Measurements from ENCODE around the gene NOC3L.

Gene NOC3L

DNA sequence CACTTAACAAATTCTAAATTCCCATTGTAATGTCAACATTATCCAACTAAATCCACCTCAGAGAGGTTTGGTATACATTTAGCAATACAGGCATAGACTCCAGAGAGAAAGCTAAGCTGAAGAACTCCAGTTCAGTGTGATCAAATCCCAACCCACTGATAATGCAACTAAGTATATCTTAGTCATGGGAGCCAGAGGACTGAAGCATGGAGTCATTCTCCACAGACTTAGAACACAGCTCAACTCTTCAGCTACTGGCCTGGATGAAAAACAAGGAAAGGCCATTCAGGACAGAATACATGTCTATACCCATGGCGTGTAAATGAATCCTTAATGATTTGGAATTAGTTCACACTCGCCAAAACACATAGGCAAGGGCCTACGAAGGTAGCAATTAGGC, 27.9 kb downstream of the NOC3L start:
- H3K36me3 Mint-ChIP-seq: peaks cover 26% of the 10 kb centered on the region
- H3K9me3 Mint-ChIP-seq (ENCODE audit: low read depth): no peaks in the 10 kb centered on the region
- no peaks in the 10 kb centered on the region for H3K4me1 Mint-ChIP-seq (ENCODE audit: low read depth)

DNA sequence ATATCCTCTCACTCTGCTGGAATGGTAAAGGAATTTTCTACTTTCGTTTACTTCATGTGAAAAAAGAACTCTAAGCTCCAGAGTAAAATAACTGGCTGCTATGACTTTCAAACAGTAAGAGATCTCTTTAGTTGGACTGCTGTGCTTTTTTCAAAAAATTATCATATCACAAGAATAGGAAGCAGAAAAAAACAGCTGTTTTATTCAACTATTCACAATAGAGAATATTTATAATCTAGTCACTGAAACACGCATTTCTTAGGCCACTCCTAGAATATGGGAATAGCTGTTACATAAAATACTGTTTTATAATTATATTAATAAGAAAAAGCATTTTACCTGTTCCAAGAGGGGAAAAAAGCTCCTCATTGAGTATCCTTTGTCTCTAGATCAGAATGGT, 29.7 kb downstream of the NOC3L start:
- H3K4me3 Mint-ChIP-seq: no peak overlapping the region
- peaks cover 19% of the 10 kb centered on the region for H3K36me3 Mint-ChIP-seq
- H3K9me3 Mint-ChIP-seq (ENCODE audit: low read depth): no peaks in the 10 kb centered on the region
- no peaks in the 10 kb centered on the region for H3K4me1 Mint-ChIP-seq (ENCODE audit: low read depth)
- no peaks in the 10 kb centered on the region for H3K27me3 Mint-ChIP-seq
- no peak overlapping the region for H3K27ac Mint-ChIP-seq

More for the DNA sequence above, 27.9 kb downstream of the NOC3L start:
- H3K27ac Mint-ChIP-seq: no peak overlapping the region
- H3K27me3 Mint-ChIP-seq: no peaks in the 10 kb centered on the region
- H3K4me3 Mint-ChIP-seq: no peak overlapping the region

DNA sequence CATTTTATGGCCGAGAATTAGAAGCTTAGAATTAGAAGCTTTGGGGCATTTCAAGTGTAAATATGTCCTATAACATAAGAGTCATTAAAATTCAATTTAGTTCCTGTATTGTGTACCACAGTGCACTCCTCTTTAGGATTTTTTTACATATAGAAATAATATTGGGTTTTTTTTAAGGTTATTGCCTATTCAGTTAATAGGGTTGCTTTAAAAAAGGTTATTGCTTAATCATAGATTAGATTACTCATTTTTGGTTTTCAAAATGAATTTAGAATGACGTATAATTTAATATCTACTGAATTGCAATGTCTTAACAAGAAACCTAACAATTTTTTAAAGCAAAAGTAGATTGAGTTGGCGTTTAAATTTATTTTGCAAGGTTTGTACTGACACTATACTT, 34.1 kb downstream of the NOC3L start:
- H3K9me3 Mint-ChIP-seq (ENCODE audit: low read depth): no peaks in the 10 kb centered on the region
- H3K27ac Mint-ChIP-seq: no peak overlapping the region
- H3K36me3 Mint-ChIP-seq: peaks cover 12% of the 10 kb centered on the region

DNA sequence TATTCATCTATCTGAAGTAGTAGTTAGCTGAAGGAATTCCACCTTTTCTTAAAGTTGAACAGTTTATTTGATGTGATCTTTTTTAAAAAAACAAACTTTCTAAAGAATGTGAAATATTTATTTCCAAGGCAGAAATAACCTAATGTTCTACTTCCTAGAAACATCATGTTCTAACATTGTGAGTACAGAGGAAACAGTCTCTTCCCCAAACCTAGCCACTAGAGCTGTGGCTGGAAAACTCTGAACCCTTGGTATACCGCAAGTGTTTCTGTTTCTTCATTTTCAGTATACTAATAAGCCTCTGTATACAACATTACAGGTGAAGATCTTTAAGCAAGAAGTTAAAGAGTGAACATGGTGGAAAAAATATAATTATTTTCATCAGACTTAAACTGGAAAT, 35.1 kb downstream of the NOC3L start:
- H3K4me3 Mint-ChIP-seq: no peak overlapping the region
- H3K27ac Mint-ChIP-seq: no peak overlapping the region
- H3K9me3 Mint-ChIP-seq (ENCODE audit: low read depth): no peaks in the 10 kb centered on the region
- H3K27me3 Mint-ChIP-seq: no peaks in the 10 kb centered on the region
- H3K36me3 Mint-ChIP-seq: peaks cover 12% of the 10 kb centered on the region
- H3K4me1 Mint-ChIP-seq (ENCODE audit: low read depth): no peaks in the 10 kb centered on the region

More for the DNA sequence above, 34.1 kb downstream of the NOC3L start:
- H3K4me1 Mint-ChIP-seq (ENCODE audit: low read depth): no peaks in the 10 kb centered on the region
- no peaks in the 10 kb centered on the region for H3K27me3 Mint-ChIP-seq
- H3K4me3 Mint-ChIP-seq: no peak overlapping the region

DNA sequence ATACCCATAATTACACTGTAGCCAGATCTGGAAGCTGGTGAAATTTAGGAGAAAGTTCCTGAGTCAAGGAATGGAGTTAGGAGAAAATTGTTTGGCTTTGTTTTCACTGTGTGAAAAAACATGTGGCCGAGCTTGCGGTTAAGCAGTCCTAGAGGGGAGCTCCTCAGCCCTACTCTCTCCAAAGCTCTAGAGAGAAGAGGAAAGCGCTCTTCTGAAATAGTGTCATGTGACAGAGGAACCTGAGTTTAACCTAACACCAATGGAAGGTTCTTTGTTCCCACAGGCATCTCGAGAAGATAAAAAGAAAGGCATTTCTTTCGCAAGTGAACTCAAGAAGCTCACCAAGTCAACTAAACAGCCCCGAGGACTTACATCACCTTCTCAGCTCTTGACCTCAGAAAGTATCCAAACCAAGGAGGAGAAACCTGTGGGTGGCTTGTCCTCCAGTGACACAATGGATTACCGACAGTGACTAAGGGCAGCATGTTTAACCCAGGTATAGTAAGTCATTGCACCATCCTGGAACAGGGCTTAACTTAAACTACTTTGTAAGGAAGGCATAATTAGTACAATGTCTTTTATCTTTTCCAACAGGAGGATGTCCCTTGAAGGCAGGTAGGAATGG, 38.0 kb downstream of the NOC3L start:
- peaks cover 2% of the 10 kb centered on the region for H3K36me3 Mint-ChIP-seq
- H3K9me3 Mint-ChIP-seq (ENCODE audit: low read depth): no peaks in the 10 kb centered on the region
- H3K27ac Mint-ChIP-seq: no peak overlapping the region
- no peaks in the 10 kb centered on the region for H3K27me3 Mint-ChIP-seq
- no peak overlapping the region for H3K4me3 Mint-ChIP-seq
- no peaks in the 10 kb centered on the region for H3K4me1 Mint-ChIP-seq (ENCODE audit: low read depth)

DNA sequence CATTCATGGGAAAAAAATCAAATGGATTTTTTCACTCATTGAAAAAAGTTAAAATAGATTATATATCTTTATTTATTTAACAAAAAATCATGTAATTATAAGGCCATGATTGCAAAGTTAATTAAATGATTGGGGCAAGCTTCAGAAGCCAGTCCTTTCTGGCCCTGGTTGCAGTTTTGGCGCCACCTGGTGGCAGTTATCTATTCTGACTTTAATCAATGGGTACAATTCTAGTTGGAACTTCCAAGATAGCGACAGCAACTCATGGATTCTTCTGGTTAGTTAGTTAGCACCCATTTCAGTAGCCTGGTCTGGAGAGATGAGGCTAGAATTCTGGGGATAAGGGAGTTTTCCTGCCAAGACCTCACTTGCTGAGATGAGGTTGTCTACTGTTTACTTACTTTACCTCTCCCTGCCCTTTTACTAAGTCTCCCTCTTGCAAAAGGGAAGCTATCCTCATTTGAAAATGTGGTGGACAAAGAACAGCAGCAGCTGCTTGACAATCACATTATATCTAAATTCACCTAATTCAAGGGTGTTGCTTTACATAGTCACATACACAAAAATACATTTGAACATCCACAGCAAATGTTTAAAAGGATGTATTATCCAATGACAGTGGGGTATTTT, 42.3 kb downstream of the NOC3L start:
- H3K27me3 Mint-ChIP-seq: no peaks in the 10 kb centered on the region
- no peak overlapping the region for H3K4me3 Mint-ChIP-seq
- H3K9me3 Mint-ChIP-seq (ENCODE audit: low read depth): no peaks in the 10 kb centered on the region
- H3K36me3 Mint-ChIP-seq: no peaks in the 10 kb centered on the region
- no peak overlapping the region for H3K27ac Mint-ChIP-seq
- H3K4me1 Mint-ChIP-seq (ENCODE audit: low read depth): no peaks in the 10 kb centered on the region

DNA sequence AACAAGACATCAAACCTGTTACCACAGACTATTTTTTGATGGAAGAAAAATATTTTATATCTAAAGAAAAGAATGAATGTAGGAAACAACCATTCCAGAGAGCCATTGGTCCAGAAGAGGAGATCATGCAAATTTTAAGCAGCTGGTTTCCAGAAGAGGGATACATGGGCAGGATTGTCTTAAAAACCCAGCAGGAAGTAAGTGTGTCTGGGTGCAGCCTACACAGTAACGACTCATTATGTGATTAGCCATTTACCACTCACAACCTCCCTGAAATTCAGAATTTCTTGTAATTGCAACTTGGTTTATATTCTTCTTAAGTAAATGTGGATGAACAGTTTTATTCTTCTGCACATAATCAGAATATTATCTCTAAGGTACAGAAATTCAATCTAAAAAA, 46.2 kb downstream of the NOC3L start:
- no peaks in the 10 kb centered on the region for H3K4me1 Mint-ChIP-seq (ENCODE audit: low read depth)
- H3K9me3 Mint-ChIP-seq (ENCODE audit: low read depth): no peaks in the 10 kb centered on the region
- H3K36me3 Mint-ChIP-seq: no peaks in the 10 kb centered on the region
- H3K4me3 Mint-ChIP-seq: no peak overlapping the region
- no peak overlapping the region for H3K27ac Mint-ChIP-seq
- no peaks in the 10 kb centered on the region for H3K27me3 Mint-ChIP-seq

DNA sequence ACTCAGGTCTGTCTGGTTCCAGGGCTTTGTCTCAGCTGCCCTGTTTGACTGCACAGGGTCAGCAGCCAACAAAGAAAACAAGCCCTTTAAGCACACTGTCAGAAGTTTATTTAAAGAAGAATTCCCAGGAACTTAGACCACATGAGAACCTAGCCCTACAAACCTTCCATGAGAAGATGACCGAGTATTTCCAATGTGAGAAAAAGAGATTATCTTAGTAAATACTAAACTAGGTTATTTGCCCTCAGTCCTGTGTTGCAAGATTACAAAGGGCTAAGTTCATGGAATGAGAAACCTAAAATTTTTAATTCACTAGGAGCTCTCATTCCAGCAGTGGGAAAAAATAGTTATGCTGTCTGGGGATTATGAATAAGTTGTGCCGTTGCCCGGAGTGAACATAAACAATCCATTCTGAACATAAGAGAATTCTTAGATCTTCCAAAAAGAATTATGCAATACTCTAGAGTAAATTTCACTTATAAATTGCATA, 46.7 kb downstream of the NOC3L start:
- no peak overlapping the region for H3K27ac Mint-ChIP-seq
- no peaks in the 10 kb centered on the region for H3K36me3 Mint-ChIP-seq
- no peaks in the 10 kb centered on the region for H3K4me1 Mint-ChIP-seq (ENCODE audit: low read depth)
- H3K9me3 Mint-ChIP-seq (ENCODE audit: low read depth): no peaks in the 10 kb centered on the region
- H3K4me3 Mint-ChIP-seq: no peak overlapping the region
- no peaks in the 10 kb centered on the region for H3K27me3 Mint-ChIP-seq

DNA sequence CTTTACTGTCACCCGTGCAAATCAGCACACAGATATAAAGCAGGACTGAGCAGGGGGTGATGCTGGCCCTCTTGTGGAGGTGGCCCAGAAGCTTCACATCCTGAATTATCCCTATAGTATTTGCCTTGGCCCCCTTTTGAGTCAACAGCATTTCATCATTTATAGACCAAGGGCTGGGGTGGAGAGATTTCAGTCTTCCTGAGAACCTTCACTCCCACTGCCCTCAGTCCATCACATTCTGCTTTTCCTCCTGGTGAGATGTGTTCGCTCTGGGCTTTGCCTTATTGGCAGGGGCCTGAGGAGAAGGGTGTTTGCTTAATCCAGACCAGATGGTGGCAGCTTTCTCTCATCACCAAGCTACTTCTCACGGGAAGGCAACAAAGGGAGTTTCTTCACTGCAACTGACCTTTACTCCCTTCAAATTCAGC, 47.7 kb downstream of the NOC3L start:
- Mint-ChIP-seq H3K9me3 (ENCODE audit: low read depth) (no peaks in the 10 kb centered on the region), H3K4me1 (ENCODE audit: low read depth) (no peaks in the 10 kb centered on the region), H3K27ac (no peak overlapping the region), H3K27me3 (peaks cover 7% of the 10 kb centered on the region), H3K4me3 (no peak overlapping the region), H3K36me3 (no peaks in the 10 kb centered on the region)

DNA sequence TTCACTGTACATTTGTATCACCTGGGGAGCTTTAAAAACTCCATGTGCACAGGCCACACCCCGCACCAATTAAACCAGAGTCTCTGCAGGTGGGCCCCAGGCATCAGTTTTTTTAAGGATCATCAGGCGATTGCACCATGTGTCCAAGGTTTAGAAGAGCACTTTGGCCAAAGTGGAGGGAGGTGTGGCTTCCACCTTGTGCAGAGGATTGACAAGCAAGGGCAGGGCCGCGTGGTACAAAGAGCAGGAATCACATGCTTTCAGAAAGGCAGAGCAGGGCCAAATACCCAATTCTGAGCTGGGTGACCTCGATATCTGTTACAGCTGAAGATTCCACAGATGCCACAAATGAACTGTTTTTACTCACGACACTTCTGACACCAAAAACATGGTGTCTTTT, 52.4 kb downstream of the NOC3L start:
- Mint-ChIP-seq H3K36me3 (no peaks in the 10 kb centered on the region), H3K4me1 (ENCODE audit: low read depth) (no peaks in the 10 kb centered on the region), H3K27me3 (peaks cover 18% of the 10 kb centered on the region), H3K27ac (no peak overlapping the region), H3K4me3 (no peak overlapping the region), H3K9me3 (ENCODE audit: low read depth) (no peaks in the 10 kb centered on the region)

DNA sequence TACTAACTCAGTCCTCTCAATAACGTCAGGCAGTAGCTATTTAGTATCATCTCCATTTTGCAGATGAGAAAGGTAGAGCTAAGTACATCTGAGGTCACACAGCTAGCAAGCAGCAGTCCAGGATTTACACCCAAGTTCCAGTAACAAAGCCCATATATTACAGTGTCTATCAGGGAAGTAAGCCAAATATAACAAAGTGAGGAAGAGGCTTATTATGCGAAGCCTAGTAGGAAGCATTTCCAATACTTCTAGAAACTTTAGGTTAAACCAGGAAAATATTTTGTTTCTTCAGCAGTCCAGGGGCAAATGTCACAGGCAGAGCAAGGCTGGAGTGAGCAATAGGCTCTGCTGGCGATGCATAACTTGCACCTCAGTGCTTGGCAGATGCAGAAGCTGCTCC, 53.9 kb downstream of the NOC3L start:
- Mint-ChIP-seq H3K36me3 (no peaks in the 10 kb centered on the region), H3K4me1 (ENCODE audit: low read depth) (no peaks in the 10 kb centered on the region), H3K27ac (no peak overlapping the region), H3K27me3 (peaks cover 23% of the 10 kb centered on the region), H3K9me3 (ENCODE audit: low read depth) (no peaks in the 10 kb centered on the region), H3K4me3 (no peak overlapping the region)

DNA sequence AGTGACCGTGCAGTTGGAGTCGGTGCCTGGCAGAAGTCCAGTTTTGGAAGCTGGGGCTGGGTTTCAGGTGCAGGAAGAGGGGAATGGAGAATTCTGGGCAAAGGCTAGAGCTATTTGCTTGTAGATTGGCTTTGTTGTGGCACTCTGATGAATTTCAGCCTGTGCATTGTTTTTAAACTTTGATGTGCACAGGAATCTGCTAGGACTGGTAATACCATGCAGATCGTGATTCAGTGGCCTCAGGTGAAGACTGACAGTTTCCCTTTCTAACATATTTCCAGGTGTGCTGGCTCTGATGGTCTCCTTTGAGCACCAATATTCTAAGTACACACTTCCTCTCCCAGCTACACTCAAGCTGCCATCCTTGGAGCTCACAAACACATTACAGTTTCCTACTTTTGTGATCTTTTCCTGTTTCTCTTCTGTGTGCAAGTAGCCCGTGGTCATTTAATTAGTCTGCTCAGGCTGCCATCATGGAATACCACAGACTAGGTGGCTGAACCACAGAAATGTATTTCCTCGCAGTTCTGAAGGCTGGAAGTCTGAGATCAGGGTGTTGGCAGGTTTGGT, 55.6 kb downstream of the NOC3L start:
- no peaks in the 10 kb centered on the region for H3K9me3 Mint-ChIP-seq (ENCODE audit: low read depth)
- H3K36me3 Mint-ChIP-seq: no peaks in the 10 kb centered on the region
- H3K27ac Mint-ChIP-seq: no peak overlapping the region
- no peak overlapping the region for H3K4me3 Mint-ChIP-seq
- no peaks in the 10 kb centered on the region for H3K4me1 Mint-ChIP-seq (ENCODE audit: low read depth)
- H3K27me3 Mint-ChIP-seq: peaks cover 26% of the 10 kb centered on the region

DNA sequence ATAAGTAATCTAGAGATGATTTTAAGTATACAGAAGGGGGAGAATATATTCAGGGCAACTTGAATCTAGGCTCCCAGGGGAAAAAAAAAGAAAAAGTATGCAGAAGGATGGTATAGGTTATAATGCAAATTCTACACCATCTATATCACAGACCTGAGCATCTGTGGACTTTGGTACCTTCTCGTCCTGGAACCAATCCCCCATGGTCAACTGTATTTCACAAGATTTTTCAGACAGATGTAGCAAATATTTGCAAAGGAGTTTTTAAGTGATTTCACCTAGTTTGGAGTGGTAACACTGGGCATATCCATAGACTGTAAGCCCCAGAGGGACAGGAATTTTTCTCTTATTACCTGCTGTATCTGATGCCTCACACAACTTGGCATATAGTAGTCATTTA, 58.8 kb downstream of the NOC3L start:
- no peaks in the 10 kb centered on the region for H3K9me3 Mint-ChIP-seq (ENCODE audit: low read depth)
- H3K27me3 Mint-ChIP-seq: peaks cover 22% of the 10 kb centered on the region
- H3K4me3 Mint-ChIP-seq: no peak overlapping the region
- no peaks in the 10 kb centered on the region for H3K36me3 Mint-ChIP-seq
- H3K27ac Mint-ChIP-seq: no peak overlapping the region
- peaks cover 11% of the 10 kb centered on the region for H3K4me1 Mint-ChIP-seq (ENCODE audit: low read depth)

DNA sequence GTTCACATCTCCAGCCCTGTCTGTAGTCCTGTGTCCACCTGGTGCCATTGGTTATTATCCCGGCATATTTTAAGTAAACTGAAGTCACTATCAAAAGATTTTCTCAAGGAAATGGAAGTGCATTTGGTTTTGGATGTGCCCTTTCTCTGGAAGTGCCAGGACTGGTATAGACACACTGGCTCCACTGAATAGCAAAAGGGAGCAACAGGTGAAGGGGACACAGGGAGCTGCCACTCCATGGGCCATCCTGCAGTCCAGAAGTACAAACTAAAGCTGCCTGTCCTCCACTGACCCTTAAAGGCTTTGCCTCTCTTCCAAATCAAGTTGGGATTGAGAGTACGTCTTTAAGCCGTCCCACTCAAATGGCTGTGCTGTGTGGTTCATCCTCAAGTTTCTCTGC, 62.7 kb downstream of the NOC3L start:
- Mint-ChIP-seq H3K4me3 (no peak overlapping the region), H3K27me3 (peaks cover 29% of the 10 kb centered on the region), H3K9me3 (ENCODE audit: low read depth) (no peaks in the 10 kb centered on the region), H3K36me3 (peaks cover 2% of the 10 kb centered on the region), H3K27ac (no peak overlapping the region), H3K4me1 (ENCODE audit: low read depth) (peaks cover 12% of the 10 kb centered on the region)

DNA sequence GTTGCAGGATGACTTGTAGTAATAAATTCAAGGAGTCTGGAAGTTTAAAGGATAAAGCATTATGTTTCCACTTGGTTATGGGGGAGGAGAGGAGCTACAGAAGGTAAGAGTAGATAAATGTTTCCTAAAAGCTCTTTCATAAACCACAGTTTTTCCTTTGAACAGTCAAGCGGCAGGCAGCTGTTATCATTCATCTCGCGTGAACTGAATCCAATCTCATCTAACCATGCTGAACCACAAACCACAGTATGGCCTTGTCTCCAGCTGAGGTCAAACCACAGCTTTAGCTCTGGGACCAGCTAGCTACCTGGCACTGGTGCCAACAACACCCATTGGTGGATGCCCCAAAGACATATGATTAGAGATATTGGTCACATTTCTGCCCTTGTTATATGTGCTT, 63.3 kb downstream of the NOC3L start:
- Mint-ChIP-seq H3K36me3 (peaks cover 2% of the 10 kb centered on the region), H3K9me3 (ENCODE audit: low read depth) (no peaks in the 10 kb centered on the region)

DNA sequence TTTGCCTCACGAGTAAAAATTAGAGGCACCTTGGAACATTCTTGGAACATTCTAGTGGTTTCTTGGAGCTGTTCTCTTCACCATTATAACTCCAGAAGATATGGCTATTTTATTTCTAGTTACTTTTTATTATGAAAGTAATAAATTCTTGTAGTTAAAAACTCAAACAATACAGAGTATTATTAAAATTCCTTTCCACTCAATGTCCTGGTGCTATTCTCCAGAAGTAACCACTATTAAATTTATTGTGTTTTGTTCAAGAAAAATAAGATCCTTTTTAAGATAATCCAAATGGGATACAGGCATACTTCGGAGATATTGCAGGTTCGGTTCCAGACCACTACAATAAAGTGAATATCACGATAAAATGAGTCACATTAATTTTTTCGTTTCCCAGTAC, 68.6 kb downstream of the NOC3L start:
- Mint-ChIP-seq H3K4me3 (no peak overlapping the region), H3K27me3 (peaks cover 35% of the 10 kb centered on the region), H3K27ac (no peak overlapping the region), H3K36me3 (peaks cover 2% of the 10 kb centered on the region), H3K9me3 (ENCODE audit: low read depth) (no peaks in the 10 kb centered on the region), H3K4me1 (ENCODE audit: low read depth) (peaks cover 3% of the 10 kb centered on the region)

More for the DNA sequence above, 63.3 kb downstream of the NOC3L start:
- no peak overlapping the region for H3K4me3 Mint-ChIP-seq
- H3K4me1 Mint-ChIP-seq (ENCODE audit: low read depth): peaks cover 12% of the 10 kb centered on the region
- H3K27me3 Mint-ChIP-seq: peaks cover 32% of the 10 kb centered on the region
- no peak overlapping the region for H3K27ac Mint-ChIP-seq

Measured in activated naive CD8-positive, alpha-beta T cell (primary cell).